Measurements from ENCODE around the gene NKIRAS1.
A peak's percentile ranks its signal among the peaks of the same experiment; 100 is the strongest.

The NKIRAS1 gene

GRCh38 chr3:23954144-23954543, 37.4 kb upstream of the NKIRAS1 start:
- DNase-seq (ENCODE audit: insufficient read length, low spot score), result no peak
- FAIRE-seq, result no peak
- no peak for TF ChIP-seq SPI1 (IDR thresholded peaks at IDR 0.05; ENCODE audit: low read depth, low read length)
- TF ChIP-seq POU2F2 (IDR thresholded peaks at IDR 0.05; ENCODE audit: low read depth, low read length), result no peak
- TF ChIP-seq POLR2AphosphoS5 (IDR thresholded peaks at IDR 0.05; ENCODE audit: low read depth, low read length), result no peak
- TF ChIP-seq POLR2A (IDR thresholded peaks at IDR 0.05; ENCODE audit: low read depth, low read length), result no peak
- TF ChIP-seq TAF1 (IDR thresholded peaks at IDR 0.05; ENCODE audit: low read depth, low read length), result no peak
- TF ChIP-seq PAX5 (IDR thresholded peaks at IDR 0.05; ENCODE audit: insufficient read depth, low read length, severe bottlenecking), result no peak

DNA sequence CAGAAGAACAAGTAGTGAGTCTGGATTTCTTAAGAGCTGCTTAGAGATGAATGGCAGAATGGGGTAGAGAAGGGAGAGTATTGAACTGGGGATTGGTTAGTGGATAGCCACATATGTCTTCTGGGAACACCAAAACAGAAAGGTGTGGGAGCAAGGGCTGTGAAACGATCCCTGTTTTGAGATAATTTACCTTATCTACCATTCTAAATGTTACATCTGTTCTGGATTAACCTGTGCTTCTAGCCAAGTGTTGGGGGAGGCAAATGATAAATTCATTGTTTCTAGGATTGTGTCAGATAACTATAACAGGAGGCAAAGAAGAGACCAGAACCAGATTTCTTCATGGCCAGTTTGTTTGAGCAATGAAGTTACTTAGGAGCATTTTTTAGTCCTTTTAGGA, 36.7 kb upstream of the NKIRAS1 start:
- TF ChIP-seq TAF1 (IDR thresholded peaks at IDR 0.05; ENCODE audit: low read depth, low read length) (no peak), POU2F2 (IDR thresholded peaks at IDR 0.05; ENCODE audit: low read depth, low read length) (no peak), POLR2A (IDR thresholded peaks at IDR 0.05; ENCODE audit: low read depth, low read length) (no peak), SPI1 (IDR thresholded peaks at IDR 0.05; ENCODE audit: low read depth, low read length) (no peak), PAX5 (IDR thresholded peaks at IDR 0.05; ENCODE audit: insufficient read depth, low read length, severe bottlenecking) (no peak), POLR2AphosphoS5 (IDR thresholded peaks at IDR 0.05; ENCODE audit: low read depth, low read length) (no peak)
- FAIRE-seq (no peak), DNase-seq (ENCODE audit: insufficient read length, low spot score) (no peak)

- TF ChIP-seq PAX5 (IDR thresholded peaks at IDR 0.05; ENCODE audit: insufficient read depth, low read length, severe bottlenecking) (no peak), SPI1 (IDR thresholded peaks at IDR 0.05; ENCODE audit: low read depth, low read length) (no peak), TAF1 (IDR thresholded peaks at IDR 0.05; ENCODE audit: low read depth, low read length) (no peak), POLR2AphosphoS5 (IDR thresholded peaks at IDR 0.05; ENCODE audit: low read depth, low read length) (no peak), POU2F2 (IDR thresholded peaks at IDR 0.05; ENCODE audit: low read depth, low read length) (no peak), POLR2A (IDR thresholded peaks at IDR 0.05; ENCODE audit: low read depth, low read length) (no peak)
- DNase-seq (ENCODE audit: insufficient read length, low spot score) (no peak), FAIRE-seq (no peak)
Measured at GRCh38 chr3:23952646-23953045, 35.9 kb upstream of the NKIRAS1 start.

DNA sequence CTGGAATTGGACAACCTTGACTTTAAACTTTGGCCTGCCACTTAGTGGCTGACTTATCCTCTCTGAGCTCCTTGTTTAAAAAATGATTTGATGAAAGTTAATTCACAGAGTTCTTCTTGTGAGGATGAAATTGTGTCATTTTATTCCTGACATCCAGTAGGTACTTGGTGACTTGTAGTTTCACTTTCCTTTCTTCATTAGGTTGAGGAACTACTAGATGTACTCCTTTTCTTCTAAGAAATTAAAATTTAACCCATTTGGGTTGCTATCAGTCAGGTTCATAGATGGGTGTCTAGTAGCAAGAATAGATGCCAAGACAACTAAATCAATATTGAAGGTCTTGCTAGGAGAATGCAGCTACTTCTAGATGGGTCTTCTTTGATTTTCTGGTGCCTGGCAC, 33.5 kb upstream of the NKIRAS1 start:
- FAIRE-seq (no peak), DNase-seq (ENCODE audit: insufficient read length, low spot score) (no peak)
- TF ChIP-seq TAF1 (IDR thresholded peaks at IDR 0.05; ENCODE audit: low read depth, low read length) (no peak), POU2F2 (IDR thresholded peaks at IDR 0.05; ENCODE audit: low read depth, low read length) (no peak), POLR2AphosphoS5 (IDR thresholded peaks at IDR 0.05; ENCODE audit: low read depth, low read length) (no peak), SPI1 (IDR thresholded peaks at IDR 0.05; ENCODE audit: low read depth, low read length) (no peak), PAX5 (IDR thresholded peaks at IDR 0.05; ENCODE audit: insufficient read depth, low read length, severe bottlenecking) (no peak), POLR2A (IDR thresholded peaks at IDR 0.05; ENCODE audit: low read depth, low read length) (no peak)

GRCh38 chr3:23949784-23950183, 33.0 kb upstream of the NKIRAS1 start:
- DNase-seq (ENCODE audit: insufficient read length, low spot score), result no peak
- peak; percentile 64 for FAIRE-seq
- no peak for TF ChIP-seq POLR2AphosphoS5 (IDR thresholded peaks at IDR 0.05; ENCODE audit: low read depth, low read length)
- TF ChIP-seq TAF1 (IDR thresholded peaks at IDR 0.05; ENCODE audit: low read depth, low read length), result no peak
- no peak for TF ChIP-seq POLR2A (IDR thresholded peaks at IDR 0.05; ENCODE audit: low read depth, low read length)
- no peak for TF ChIP-seq SPI1 (IDR thresholded peaks at IDR 0.05; ENCODE audit: low read depth, low read length)
- TF ChIP-seq POU2F2 (IDR thresholded peaks at IDR 0.05; ENCODE audit: low read depth, low read length), result no peak
- no peak for TF ChIP-seq PAX5 (IDR thresholded peaks at IDR 0.05; ENCODE audit: insufficient read depth, low read length, severe bottlenecking)

DNA sequence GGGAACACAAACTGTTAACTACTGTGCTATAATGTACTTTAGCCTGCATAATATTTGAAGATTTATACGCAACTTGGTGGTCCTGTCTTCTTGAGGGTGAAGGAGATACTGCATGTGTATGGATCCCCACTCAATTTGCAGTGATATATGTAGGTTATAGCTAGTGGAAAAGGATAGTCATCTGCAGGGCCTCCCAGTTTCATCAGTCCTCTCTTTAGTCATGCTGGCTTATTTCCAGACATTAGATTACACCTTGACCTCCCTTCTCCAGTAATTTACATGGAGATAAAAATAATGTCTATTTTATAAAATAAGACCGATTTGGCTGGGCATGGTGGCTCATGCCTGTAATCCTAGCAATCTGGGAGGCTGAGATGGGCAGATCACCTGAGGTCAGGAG, 32.0 kb upstream of the NKIRAS1 start:
- DNase-seq (ENCODE audit: insufficient read length, low spot score) (no peak), FAIRE-seq (no peak)
- TF ChIP-seq PAX5 (IDR thresholded peaks at IDR 0.05; ENCODE audit: insufficient read depth, low read length, severe bottlenecking), result no peak
- TF ChIP-seq TAF1 (IDR thresholded peaks at IDR 0.05; ENCODE audit: low read depth, low read length), result no peak
- TF ChIP-seq SPI1 (IDR thresholded peaks at IDR 0.05; ENCODE audit: low read depth, low read length), result no peak

DNA sequence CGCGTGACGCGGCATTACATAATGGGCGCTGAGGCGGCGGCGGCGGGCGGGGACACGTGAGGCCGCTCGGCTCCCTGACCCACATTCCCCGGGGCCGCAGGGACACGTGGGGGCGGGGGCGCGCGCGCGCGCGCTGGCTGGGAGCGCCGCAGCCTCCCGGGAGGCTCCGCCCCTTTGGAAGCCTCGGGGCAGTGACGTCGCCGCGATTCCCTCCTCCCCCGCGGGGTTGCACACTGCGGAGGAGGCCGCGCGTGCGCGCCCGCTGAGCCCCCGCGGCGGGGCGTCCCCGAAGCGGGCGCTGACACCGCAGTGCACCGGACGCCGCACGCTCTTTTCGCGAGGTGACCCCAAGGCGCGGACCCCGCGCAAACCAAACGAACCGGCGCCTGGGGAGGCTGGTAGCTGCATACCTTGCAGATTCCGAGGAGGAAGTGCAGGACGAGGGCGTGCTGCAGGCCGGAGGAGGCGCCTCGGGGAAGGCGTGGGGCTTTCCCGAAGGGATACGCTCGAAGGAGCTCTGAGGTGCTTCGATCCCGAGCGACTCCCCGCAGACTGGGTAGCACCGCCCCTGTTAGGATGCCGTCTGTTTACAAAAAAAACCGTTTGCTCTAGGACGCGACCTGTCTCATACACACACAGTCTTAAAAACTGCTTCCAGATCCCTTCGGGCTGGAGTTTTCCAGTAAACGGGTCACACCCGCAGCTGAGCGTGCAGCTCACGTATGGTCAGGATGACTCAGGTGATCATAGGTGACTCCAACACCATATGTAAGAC, 29.3 kb upstream of the NKIRAS1 start:
- DNase-seq (ENCODE audit: insufficient read length, low spot score), result peak; percentile 88
- TF ChIP-seq POU2F2 (IDR thresholded peaks at IDR 0.05; ENCODE audit: low read depth, low read length), result no peak
- TF ChIP-seq PAX5 (IDR thresholded peaks at IDR 0.05; ENCODE audit: insufficient read depth, low read length, severe bottlenecking), result peak; percentile 49
- no peak; the same call in 1 of the 2 replicates for TF ChIP-seq POLR2AphosphoS5 (IDR thresholded peaks at IDR 0.05; ENCODE audit: low read depth, low read length)
- TF ChIP-seq TAF1 (IDR thresholded peaks at IDR 0.05; ENCODE audit: low read depth, low read length), result no peak
- peak; percentile 79 for TF ChIP-seq SPI1 (IDR thresholded peaks at IDR 0.05; ENCODE audit: low read depth, low read length)
- TF ChIP-seq POLR2A (IDR thresholded peaks at IDR 0.05; ENCODE audit: low read depth, low read length), result no peak
- FAIRE-seq, result peak; percentile 96

DNA sequence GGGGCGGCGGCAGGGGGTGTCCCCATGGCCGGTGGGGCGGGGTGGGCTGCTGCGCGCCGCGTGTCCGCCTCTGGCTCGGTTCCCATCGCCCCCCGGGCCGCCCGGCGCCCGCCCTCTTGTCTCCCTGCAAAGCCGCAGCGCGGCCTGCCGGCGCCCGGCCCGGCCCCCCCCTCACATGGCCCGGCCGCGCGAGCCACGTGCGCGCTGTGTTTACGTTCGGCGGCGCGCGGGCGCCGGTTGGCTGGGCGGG, 28.8 kb upstream of the NKIRAS1 start:
- DNase-seq (ENCODE audit: insufficient read length, low spot score) (no peak), FAIRE-seq (no peak)
- TF ChIP-seq POLR2AphosphoS5 (IDR thresholded peaks at IDR 0.05; ENCODE audit: low read depth, low read length), result no peak
- TF ChIP-seq POLR2A (IDR thresholded peaks at IDR 0.05; ENCODE audit: low read depth, low read length), result no peak
- no peak for TF ChIP-seq SPI1 (IDR thresholded peaks at IDR 0.05; ENCODE audit: low read depth, low read length)
- TF ChIP-seq PAX5 (IDR thresholded peaks at IDR 0.05; ENCODE audit: insufficient read depth, low read length, severe bottlenecking), result no peak
- no peak for TF ChIP-seq POU2F2 (IDR thresholded peaks at IDR 0.05; ENCODE audit: low read depth, low read length)

- TF ChIP-seq PAX5 (IDR thresholded peaks at IDR 0.05; ENCODE audit: insufficient read depth, low read length, severe bottlenecking) (no peak), TAF1 (IDR thresholded peaks at IDR 0.05; ENCODE audit: low read depth, low read length) (no peak), POU2F2 (IDR thresholded peaks at IDR 0.05; ENCODE audit: low read depth, low read length) (no peak), SPI1 (IDR thresholded peaks at IDR 0.05; ENCODE audit: low read depth, low read length) (no peak), POLR2AphosphoS5 (IDR thresholded peaks at IDR 0.05; ENCODE audit: low read depth, low read length) (no peak), POLR2A (IDR thresholded peaks at IDR 0.05; ENCODE audit: low read depth, low read length) (no peak)
- FAIRE-seq (peak; percentile 93), DNase-seq (ENCODE audit: insufficient read length, low spot score) (peak; percentile 79)
Measured at GRCh38 chr3:23944861-23945662, 28.3 kb upstream of the NKIRAS1 start, which contains the start of gene NR1D2. TSS of gene NR1D2 (plus strand) at chr3:23945286. CDS start at chr3:23945579, 293 bp downstream.
